NCI-H345 treated with DMSO at 0.1 percent for 48 hours (cell line): Measurements from ENCODE around the gene CBS.
"Not testable (repeated sequence)": the region's sequence is repeated elsewhere in the genome, so short reads cannot be mapped to it uniquely, and the experiment has no call there.

Source experiments
- DNase-seq: peaks from one replicate; lab custom pipeline; 2025; ENCODE audit not compliant: unreplicated experiment; lab: John Stamatoyannopoulos, UW

Gene CBS

DNA sequence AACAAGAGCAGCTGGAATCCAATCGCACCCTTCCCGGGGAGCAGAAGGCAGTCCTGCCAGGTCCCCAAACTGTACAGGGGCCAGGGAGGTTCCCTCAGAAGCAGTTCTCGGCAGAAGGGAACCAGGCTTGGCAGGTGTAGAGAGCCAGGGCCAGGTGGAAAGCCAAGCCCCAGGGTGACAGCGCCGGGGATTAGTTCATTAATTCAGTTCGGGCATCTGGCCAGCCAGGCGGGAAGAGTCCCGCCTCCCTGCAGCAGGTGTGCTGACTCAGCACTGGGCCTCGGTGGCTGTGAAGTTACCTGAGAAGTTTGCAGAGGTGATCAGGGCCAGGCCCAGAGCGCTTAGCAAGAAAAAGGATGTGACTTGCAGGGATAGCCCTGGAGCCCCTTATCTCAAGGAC lies 6.0 kb downstream of the CBS start:
- not testable (repeated sequence) for DNase-seq

DNA sequence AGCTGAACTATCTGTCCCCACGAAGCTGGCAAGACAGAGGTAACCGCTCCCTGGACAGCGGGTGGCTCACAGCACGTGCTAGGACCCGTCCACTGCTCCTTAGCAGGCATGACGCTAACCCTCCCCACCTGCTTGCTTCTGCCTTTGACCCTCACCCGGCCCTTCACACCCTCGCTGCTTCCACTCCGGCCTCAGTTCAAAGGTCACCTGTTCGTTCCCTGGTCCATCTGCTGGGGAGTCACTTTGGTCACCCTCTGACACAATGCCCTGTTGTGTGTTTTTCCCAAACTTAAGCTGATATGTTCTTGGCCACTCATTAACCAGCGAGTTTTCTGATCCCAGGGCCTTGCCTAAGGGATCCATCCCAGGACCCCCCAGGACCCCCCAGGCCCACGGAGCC lies 7.6 kb downstream of the CBS start:
- not testable (repeated sequence) for DNase-seq

GRCh38 chr21:43066690-43067089 lies 8.9 kb downstream of the CBS start:
- DNase-seq = not testable (repeated sequence)

DNA sequence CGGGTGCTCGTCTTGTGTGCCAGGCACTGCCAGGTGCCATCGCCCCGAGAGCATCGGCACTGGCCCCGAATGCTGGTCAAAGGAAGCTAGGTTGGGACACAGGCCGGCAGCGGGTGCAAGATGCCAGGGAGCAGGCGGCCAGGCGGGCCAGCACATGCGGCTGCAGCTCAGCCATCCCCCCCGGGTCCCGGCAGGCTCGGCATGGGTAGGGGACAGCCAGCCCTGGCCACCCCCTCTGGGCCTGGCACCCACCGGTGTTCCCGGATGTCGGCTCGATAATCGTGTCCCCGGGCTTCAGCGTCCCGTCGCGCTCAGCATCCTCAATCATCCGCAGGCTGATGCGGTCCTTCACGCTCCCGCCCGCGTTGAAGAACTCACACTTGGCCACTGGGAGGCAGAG lies 9.6 kb downstream of the CBS start:
- DNase-seq = not testable (repeated sequence)

DNA sequence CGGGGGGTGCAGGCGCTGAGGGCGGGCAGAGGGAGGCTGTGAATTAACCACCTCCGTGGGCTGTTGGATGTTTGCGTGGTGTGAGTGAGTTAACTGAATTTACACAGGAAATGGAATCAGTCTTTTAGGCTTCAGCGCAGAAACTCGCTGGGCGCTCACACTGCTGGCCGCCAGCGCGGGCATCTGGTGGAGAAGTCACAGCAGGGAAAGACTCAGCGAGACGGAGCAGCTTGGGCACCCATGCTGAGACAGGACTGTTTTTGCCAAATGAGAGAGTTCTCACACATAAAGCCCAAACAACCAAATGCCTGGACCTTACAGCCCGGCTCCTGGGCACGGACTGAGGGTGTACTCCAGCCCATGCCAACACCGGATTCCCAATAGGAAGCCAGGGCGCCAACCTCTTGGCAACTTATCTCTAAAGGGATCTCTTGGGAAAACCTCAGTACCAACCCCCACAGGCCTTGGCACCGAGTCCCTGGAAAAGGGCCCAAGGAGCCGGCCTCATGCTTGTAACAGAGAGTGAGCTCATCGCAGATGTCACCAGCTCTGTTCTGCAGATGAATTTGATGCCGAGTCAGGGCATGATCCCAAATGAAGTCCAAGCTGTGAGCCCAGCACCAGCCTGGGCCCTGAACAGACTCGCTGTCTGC lies 11.2 kb downstream of the CBS start:
- DNase-seq = not testable (repeated sequence)

DNA sequence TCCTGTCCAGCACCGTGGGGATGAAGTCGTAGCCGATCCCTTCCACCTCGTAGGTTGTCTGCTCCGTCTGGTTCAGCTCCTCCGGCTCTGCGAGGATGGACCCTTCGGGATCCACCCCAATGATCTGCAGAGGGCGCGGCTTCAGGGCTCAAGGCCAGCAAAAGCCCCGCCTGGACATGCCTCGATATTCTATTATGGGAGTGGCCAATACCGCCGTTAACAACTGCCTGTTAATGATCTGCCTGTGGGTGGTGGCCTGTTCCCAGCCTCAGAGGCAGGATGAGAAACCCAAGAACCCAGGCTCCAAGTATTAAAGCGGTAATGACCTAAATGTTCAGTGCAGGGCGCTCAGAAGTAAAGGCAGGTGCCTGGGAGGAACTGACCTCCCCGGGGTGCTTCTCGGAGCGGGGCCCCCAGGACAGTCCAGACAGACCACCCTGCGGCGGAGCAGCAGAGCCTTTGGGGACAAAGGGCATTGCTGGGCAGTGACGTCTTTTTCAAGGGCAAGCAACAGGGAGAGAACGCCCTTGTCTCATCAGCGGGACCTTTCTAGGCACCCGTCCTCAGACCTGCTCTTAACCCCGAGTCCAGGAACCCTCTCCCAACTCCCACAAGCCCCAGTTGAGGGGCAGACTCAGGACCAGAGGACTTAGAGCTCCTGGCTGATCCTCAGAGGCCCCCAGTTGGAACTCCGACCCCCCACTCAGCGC lies 12.5 kb downstream of the CBS start:
- DNase-seq = not testable (repeated sequence)

- not testable (repeated sequence) for DNase-seq
These were observed 22.5 kb downstream of the CBS start for GRCh38 chr21:43053112-43053511.

DNA sequence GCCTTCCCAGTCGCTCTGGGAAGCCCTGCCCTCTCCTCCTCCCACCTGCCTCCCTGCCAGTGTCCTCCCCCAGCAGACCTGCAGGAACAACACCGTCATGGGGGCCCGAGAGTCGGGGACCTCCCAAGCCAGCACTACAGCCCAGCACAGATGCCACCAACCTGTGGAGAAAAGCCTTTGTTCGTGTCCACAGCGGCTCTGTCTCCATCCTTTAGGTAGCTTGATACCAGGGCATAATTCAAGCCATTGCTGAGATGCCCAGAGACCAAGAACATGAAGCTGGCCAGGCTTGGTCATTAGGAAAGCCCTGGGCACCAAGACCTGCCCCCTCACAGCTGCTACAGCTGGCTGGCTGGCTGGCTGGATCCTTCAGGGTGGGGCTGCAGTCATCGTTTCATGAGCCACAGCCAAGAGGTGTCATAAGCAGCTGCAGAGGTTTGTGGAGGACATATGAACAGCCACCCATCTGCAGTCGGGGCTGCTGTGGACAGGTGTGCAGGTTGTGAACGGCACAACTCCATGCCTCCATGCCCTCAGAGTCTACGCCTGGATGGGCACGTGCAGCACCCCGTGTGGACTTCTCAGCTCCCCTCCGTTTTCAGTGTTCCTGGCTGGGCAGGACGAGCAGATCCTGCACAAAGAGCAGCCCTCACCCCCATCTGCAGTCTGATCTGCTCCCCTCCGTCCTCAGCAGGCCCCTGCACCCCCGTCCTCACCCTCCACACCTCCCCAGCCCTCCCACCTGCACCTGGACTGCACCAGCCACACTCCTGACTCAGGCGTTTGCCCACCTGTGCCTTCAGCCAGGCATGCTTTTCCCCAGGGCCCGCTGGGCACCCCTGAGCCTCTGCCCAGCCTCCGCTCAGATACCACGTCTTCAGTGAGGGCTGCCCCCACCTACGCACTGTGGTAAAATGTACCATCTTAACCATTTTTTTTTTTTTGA lies 29.5 kb downstream of the CBS start:
- DNase-seq = not testable (repeated sequence)

DNA sequence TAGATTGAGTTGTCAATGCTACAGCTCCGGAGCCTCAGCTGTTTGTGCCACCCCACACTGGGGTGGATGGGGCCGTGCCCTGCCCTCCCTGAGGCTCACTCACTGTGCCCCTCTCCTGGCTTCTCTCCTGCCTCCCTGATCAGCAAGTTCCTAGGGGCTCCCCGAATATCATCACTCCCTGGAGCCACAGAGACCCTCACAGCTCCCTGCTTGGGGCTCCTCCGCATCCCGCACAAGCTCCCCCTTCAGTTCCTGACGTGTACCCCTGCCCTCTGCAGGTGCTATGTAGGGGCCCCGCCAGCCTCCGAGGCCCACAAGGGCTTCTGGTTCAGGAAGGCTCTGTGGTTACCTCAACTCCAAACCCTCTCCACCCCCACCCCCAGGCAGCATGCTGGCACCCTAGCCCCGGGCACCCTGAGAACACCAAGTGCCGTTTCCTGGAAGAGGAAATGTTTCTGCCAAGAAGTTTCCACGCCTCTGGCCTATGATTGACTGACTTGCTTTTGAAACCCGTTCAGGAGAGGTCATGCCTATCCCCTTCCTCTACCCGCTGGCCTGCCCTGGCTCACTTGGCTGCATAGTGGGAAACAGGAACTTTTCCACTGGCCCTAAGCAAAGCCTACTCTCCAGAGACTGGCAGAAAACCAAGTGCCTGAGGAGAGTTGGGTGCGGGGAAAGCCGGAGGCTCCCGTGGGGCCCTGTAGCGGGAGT lies 30.3 kb downstream of the CBS start:
- not testable (repeated sequence) for DNase-seq

- DNase-seq = not testable (repeated sequence)
These were observed 31.1 kb downstream of the CBS start for GRCh38 chr21:43044547-43044946.

- not testable (repeated sequence) for DNase-seq
These were observed 32.3 kb downstream of the CBS start for GRCh38 chr21:43043291-43043690.

GRCh38 chr21:43042169-43042568 lies 33.5 kb downstream of the CBS start:
- DNase-seq = not testable (repeated sequence)

DNA sequence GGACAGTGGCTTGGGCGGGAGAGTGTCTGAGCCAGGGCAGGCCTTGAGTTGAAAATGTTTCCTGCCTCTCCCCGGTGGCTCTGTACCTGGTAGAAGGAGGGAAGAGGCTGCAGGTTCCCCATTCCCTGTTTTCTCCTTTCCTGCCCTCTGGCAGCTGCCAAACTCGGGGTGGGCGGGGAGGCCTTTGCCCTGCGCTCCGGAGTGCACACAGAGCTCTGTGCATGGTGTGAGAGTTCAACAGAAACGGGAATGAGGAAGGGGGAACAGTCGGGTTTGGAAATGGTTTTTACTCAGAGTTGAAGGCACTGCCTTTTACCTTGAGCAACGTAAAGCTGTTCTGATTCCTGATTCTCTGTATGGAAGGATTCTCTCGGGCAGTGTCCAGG lies 37.0 kb downstream of the CBS start:
- DNase-seq = not testable (repeated sequence)

DNA sequence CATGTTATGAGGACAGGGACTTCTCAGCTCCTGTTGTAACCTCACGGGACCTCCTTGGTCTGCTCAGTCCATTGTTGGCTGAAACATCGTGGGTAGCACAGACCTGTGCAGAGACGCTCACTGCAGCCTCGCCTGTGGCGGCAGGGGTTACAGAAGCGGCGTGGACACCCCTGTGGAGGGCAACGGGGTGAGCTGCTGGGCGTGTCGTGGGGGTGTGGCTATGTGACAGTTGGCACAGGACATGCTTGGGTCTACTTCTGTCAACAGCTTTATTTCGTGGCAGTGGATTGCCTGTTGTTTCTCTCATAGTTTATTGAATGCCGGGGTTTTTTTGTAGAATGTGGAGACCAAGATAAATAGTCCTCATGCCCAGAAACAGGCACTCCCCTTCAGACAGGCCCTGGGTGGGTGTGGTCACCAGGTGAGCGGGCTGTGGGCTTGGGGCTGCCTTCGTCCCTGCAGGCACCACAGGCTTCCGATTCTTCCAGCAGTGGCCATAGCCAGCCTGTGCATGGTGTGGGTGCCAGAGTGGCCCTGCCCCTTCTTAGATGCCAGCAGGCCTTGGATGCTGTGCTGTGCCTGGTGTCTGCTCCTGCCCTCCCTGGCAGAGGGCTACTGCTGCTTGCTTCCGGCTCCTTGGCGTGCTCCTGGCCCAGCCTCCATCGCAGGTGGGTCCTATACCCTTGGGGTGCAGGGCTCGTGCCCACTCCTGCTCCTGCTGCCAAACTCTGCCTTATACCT lies 37.5 kb downstream of the CBS start:
- DNase-seq = not testable (repeated sequence)

- DNase-seq = not testable (repeated sequence)
These were observed 38.7 kb downstream of the CBS start for GRCh38 chr21:43036889-43037288.

GRCh38 chr21:43034826-43035225 lies 40.8 kb downstream of the CBS start:
- no peak for DNase-seq

DNA sequence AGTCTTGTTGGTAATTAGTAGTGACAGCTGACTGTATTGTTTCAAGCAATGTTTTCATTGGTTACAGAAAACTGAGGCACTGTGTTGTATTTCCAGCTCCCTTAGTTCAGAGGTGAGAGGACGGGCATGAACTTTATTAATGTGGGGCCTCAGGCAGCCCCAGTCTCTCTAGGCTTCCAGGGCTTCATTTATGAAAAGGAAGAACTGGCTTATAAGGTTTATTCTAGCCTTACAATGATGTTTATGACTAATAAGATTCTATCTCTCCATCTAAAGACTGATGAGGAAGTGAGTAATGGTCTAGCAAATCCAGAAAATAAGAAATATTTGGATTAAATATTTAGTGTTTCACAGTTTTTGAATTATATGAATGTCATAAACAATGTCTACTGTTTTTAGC lies 41.5 kb downstream of the CBS start:
- DNase-seq = no peak

- DNase-seq = no peak
These were observed 44.5 kb downstream of the CBS start for GRCh38 chr21:43031121-43031619.

- no peak for DNase-seq
These were observed 45.9 kb downstream of the CBS start for GRCh38 chr21:43029785-43030184.
